22Rv1 (cell line): ENCODE results near the gene EYA2.

Source experiments
- H3K27ac ChIP-seq: fragments of 450-650 bp; 2 replicates; pipeline ENCODE4 v1.5.1; 2017
- CTCF ChIP-seq: fragments of 450-650 bp; IDR thresholded peaks from 2 replicates; pipeline ENCODE4 v1.5.1; 2017; ENCODE audit warnings: mild to moderate bottlenecking
- ZFX ChIP-seq: fragments of 450-650 bp; IDR thresholded peaks from 2 replicates; pipeline ENCODE4 v1.6.1; 2017; ENCODE audit warnings: antibody characterized with exemption, borderline replicate concordance

Gene EYA2

GRCh38 chr20:46995561-46996142 is 101.0 kb downstream of the EYA2 start:
- TF ChIP-seq ZFX (no peak), CTCF (no peak)
- no peak overlapping the region for H3K27ac ChIP-seq

- TF ChIP-seq CTCF (no peak), ZFX (no peak)
- no peak overlapping the region for H3K27ac ChIP-seq
Measured at GRCh38 chr20:46997187-46997586, 102.5 kb downstream of the EYA2 start.

- TF ChIP-seq ZFX (no peak), CTCF (no peak)
- no peak overlapping the region for H3K27ac ChIP-seq
Measured at GRCh38 chr20:46998477-46999240, 104.0 kb downstream of the EYA2 start.

- TF ChIP-seq ZFX (no peak), CTCF (no peak)
- H3K27ac ChIP-seq, result no peak overlapping the region
Measured at GRCh38 chr20:46999801-47000465, 105.3 kb downstream of the EYA2 start.

GRCh38 chr20:47003223-47003622 is 108.6 kb downstream of the EYA2 start:
- H3K27ac ChIP-seq, result no peak overlapping the region
- TF ChIP-seq CTCF (no peak), ZFX (no peak)

GRCh38 chr20:47004179-47004578 is 109.5 kb downstream of the EYA2 start:
- no peak overlapping the region for H3K27ac ChIP-seq
- TF ChIP-seq CTCF (no peak), ZFX (no peak)
